Ishikawa (cell line): Measurements from ENCODE around the gene WNT7B.
A peak's percentile ranks its signal among the peaks of the same experiment; 100 is the strongest.

Experiments used
- CEBPB ChIP-seq: IDR thresholded peaks from 2 replicates; pipeline ENCODE4 v1.6.1; 2012
- CREB1 ChIP-seq: IDR thresholded peaks from 2 replicates; pipeline ENCODE4 v1.6.1; 2012; ENCODE audit warnings: low read depth
- EGR1 ChIP-seq: IDR thresholded peaks from 2 replicates; pipeline ENCODE4 v1.6.1; 2012
- EP300 ChIP-seq: IDR thresholded peaks from 2 replicates; pipeline ENCODE4 v1.6.1; 2012; ENCODE audit warnings: borderline replicate concordance
- FOXM1 ChIP-seq: IDR thresholded peaks from 2 replicates; pipeline ENCODE4 v1.6.1; 2012; ENCODE audit warnings: low read depth, borderline replicate concordance
- MAX ChIP-seq: IDR thresholded peaks from 2 replicates; pipeline ENCODE4 v1.6.1; 2012
- NFIC ChIP-seq: IDR thresholded peaks from 2 replicates; pipeline ENCODE4 v1.6.1; 2012
- RAD21 ChIP-seq: IDR thresholded peaks from 2 replicates; pipeline ENCODE4 v1.6.1; 2012; ENCODE audit warnings: low read depth
- REST ChIP-seq: IDR thresholded peaks from 2 replicates; pipeline ENCODE4 v1.6.1; 2012; ENCODE audit warnings: low read depth, mild to moderate bottlenecking
- TAF1 ChIP-seq: IDR thresholded peaks from 2 replicates; pipeline ENCODE4 v1.6.1; 2012; ENCODE audit warnings: low read depth, mild to moderate bottlenecking
- TCF12 ChIP-seq: IDR thresholded peaks from 2 replicates; pipeline ENCODE4 v1.6.1; 2012; ENCODE audit warnings: low read depth
- TEAD4 ChIP-seq: IDR thresholded peaks from 2 replicates; pipeline ENCODE4 v1.6.1; 2012
- USF1 ChIP-seq: IDR thresholded peaks from 2 replicates; pipeline ENCODE4 v1.6.1; 2012
- YY1 ChIP-seq: IDR thresholded peaks from 2 replicates; pipeline ENCODE4 v1.6.1; 2012; ENCODE audit warnings: low read depth
- ZBTB7A ChIP-seq: IDR thresholded peaks from 2 replicates; pipeline ENCODE4 v1.6.1; 2012; ENCODE audit warnings: low read depth

WNT7B gene

GRCh38 chr22:45908961-45909360 lies 68.0 kb downstream of the WNT7B start:
- TF ChIP-seq EP300 (no peak), TCF12 (0 out of 2 replicates have a peak, but pooled peaks have one; percentile 31)

- TF ChIP-seq CREB1 = no peak
- TF ChIP-seq MAX = no peak
- TF ChIP-seq TCF12 = no peak
- TF ChIP-seq TEAD4 = no peak
- no peak for TF ChIP-seq FOXM1
- TF ChIP-seq YY1 = no peak
- TF ChIP-seq RAD21 = no peak
- no peak for TF ChIP-seq ZBTB7A
- no peak for TF ChIP-seq NFIC
- no peak for TF ChIP-seq CEBPB
- no peak for TF ChIP-seq EGR1
- TF ChIP-seq USF1 = no peak
- no peak for TF ChIP-seq REST
- no peak for TF ChIP-seq TAF1
- TF ChIP-seq EP300 = no peak
These were observed 69.0 kb downstream of the WNT7B start for GRCh38 chr22:45907996-45908395.

- TF ChIP-seq MAX (no peak), NFIC (no peak), ZBTB7A (no peak)
These were observed 69.6 kb downstream of the WNT7B start for GRCh38 chr22:45907378-45907777.

GRCh38 chr22:45906946-45907345 lies 70.0 kb downstream of the WNT7B start:
- no peak for TF ChIP-seq RAD21
- TF ChIP-seq NFIC = no peak
- no peak for TF ChIP-seq CEBPB
- TF ChIP-seq MAX = no peak
- TF ChIP-seq USF1 = no peak

GRCh38 chr22:45905924-45906865 lies 70.8 kb downstream of the WNT7B start:
- no peak for TF ChIP-seq REST

- TF ChIP-seq CREB1 (no peak), ZBTB7A (no peak)
These were observed 71.5 kb downstream of the WNT7B start for GRCh38 chr22:45905326-45905923.

GRCh38 chr22:45904236-45904635 lies 72.7 kb downstream of the WNT7B start:
- TF ChIP-seq EP300 (no peak), FOXM1 (no peak), REST (no peak), YY1 (no peak), CEBPB (no peak), TAF1 (no peak), RAD21 (no peak), USF1 (no peak), CREB1 (no peak)
